MG63 (cell line): ENCODE data around the gene FAM180A. TPM values are rescaled to one million over a fixed set of nuclear protein-coding genes. Genes with fewer than 3 reads are reported as not detected.

Source experiments
- DNase-seq: peaks from one replicate; pipeline ENCODE4 v3.0.0-alpha.2; 2020
- H3K27me3 ChIP-seq: fragments of 250-450 bp; sonication (Bioruptor Pico); 2 replicates; pipeline ENCODE4 v1.5.1; 2020; ENCODE audit warnings: mild to moderate bottlenecking, moderate library complexity
- H3K36me3 ChIP-seq: fragments of 250-450 bp; sonication (Bioruptor Pico); 2 replicates; pipeline ENCODE4 v1.5.1; 2020; ENCODE audit warnings: mild to moderate bottlenecking, moderate library complexity
- H3K4me3 ChIP-seq: fragments of 250-450 bp; sonication (Bioruptor Pico); 2 replicates; pipeline ENCODE4 v1.5.1; 2020; ENCODE audit warnings: mild to moderate bottlenecking, moderate library complexity
- H3K9me3 ChIP-seq: fragments of 250-450 bp; sonication (Bioruptor Pico); 2 replicates; pipeline ENCODE4 v1.5.1; 2020; ENCODE audit warnings: mild to moderate bottlenecking, moderate library complexity
- total RNA-seq: library from RNA; depleted of rRNA; stranded (reverse); fragments of >200 nt; shearing (Covaris generic); gene quantifications from 2 replicates; pipeline ENCODE4 v1.2.3, GENCODE V29; 2014; ENCODE audit warnings: low replicate concordance

Gene FAM180A
- total RNA-seq, 1 experiment from 2014 or later, result 6.8 TPM

GRCh38 chr7:135728136-135728669, 20.4 kb downstream of the FAM180A start, which contains the start of gene SLC13A4:
TSS of gene SLC13A4 (minus strand) at chr7:135728186. CDS start at chr7:135727496, 690 bp downstream.
- Histone ChIP-seq H3K27me3 (no peaks in the 10 kb centered on the region), H3K9me3 (no peaks in the 10 kb centered on the region), H3K36me3 (no peaks in the 10 kb centered on the region), H3K4me3 (no peak within 1 kb of the TSS)
- no peak for DNase-seq

GRCh38 chr7:135726911-135727673, 21.5 kb downstream of the FAM180A start:
- Histone ChIP-seq H3K27me3 (no peaks in the 10 kb centered on the region), H3K36me3 (no peaks in the 10 kb centered on the region), H3K4me3 (no peak overlapping the region), H3K9me3 (no peaks in the 10 kb centered on the region)
- no peak for DNase-seq

- DNase-seq, result no peak
- no peaks in the 10 kb centered on the region for H3K9me3 ChIP-seq
- no peaks in the 10 kb centered on the region for H3K27me3 ChIP-seq
- H3K4me3 ChIP-seq, result no peak overlapping the region
- H3K36me3 ChIP-seq, result no peaks in the 10 kb centered on the region
Observed at GRCh38 chr7:135726276-135726788, 22.3 kb downstream of the FAM180A start.

- no peak overlapping the region for H3K4me3 ChIP-seq
- no peak for DNase-seq
- no peaks in the 10 kb centered on the region; the same call in 1 of the 2 replicates for H3K27me3 ChIP-seq
- no peaks in the 10 kb centered on the region for H3K36me3 ChIP-seq
- H3K9me3 ChIP-seq, result no peaks in the 10 kb centered on the region
Observed at GRCh38 chr7:135723411-135723810, 25.2 kb downstream of the FAM180A start.

GRCh38 chr7:135721198-135721820, 27.3 kb downstream of the FAM180A start:
- no peaks in the 10 kb centered on the region for H3K36me3 ChIP-seq
- H3K4me3 ChIP-seq, result no peak overlapping the region
- DNase-seq, result no peak
- no peaks in the 10 kb centered on the region for H3K9me3 ChIP-seq
- no peaks in the 10 kb centered on the region; the same call in 1 of the 2 replicates for H3K27me3 ChIP-seq

GRCh38 chr7:135719688-135720087, 28.9 kb downstream of the FAM180A start:
- Histone ChIP-seq H3K9me3 (no peaks in the 10 kb centered on the region), H3K4me3 (no peak overlapping the region), H3K36me3 (no peaks in the 10 kb centered on the region), H3K27me3 (no peaks in the 10 kb centered on the region; the same call in 1 of the 2 replicates)
- DNase-seq, result no peak

- H3K36me3 ChIP-seq, result no peaks in the 10 kb centered on the region
- H3K9me3 ChIP-seq, result no peaks in the 10 kb centered on the region
- H3K27me3 ChIP-seq, result no peaks in the 10 kb centered on the region; the same call in 1 of the 2 replicates
- no peak for DNase-seq
- H3K4me3 ChIP-seq, result no peak overlapping the region
Observed at GRCh38 chr7:135718794-135719437, 29.7 kb downstream of the FAM180A start.

- Histone ChIP-seq H3K4me3 (no peak overlapping the region), H3K9me3 (no peaks in the 10 kb centered on the region), H3K36me3 (no peaks in the 10 kb centered on the region), H3K27me3 (no peaks in the 10 kb centered on the region; the same call in 1 of the 2 replicates)
- no peak for DNase-seq
Observed at GRCh38 chr7:135718219-135718618, 30.4 kb downstream of the FAM180A start.

GRCh38 chr7:135717693-135718092, 30.9 kb downstream of the FAM180A start:
- Histone ChIP-seq H3K4me3 (no peak overlapping the region), H3K27me3 (no peaks in the 10 kb centered on the region; the same call in 1 of the 2 replicates), H3K36me3 (no peaks in the 10 kb centered on the region), H3K9me3 (no peaks in the 10 kb centered on the region)
- DNase-seq, result no peak

GRCh38 chr7:135716677-135717238, 31.9 kb downstream of the FAM180A start:
- Histone ChIP-seq H3K4me3 (no peak overlapping the region), H3K9me3 (no peaks in the 10 kb centered on the region), H3K27me3 (no peaks in the 10 kb centered on the region; the same call in 1 of the 2 replicates), H3K36me3 (no peaks in the 10 kb centered on the region)
- peak; percentile 88 for DNase-seq

- no peaks in the 10 kb centered on the region for H3K36me3 ChIP-seq
- no peaks in the 10 kb centered on the region; the same call in 1 of the 2 replicates for H3K27me3 ChIP-seq
- H3K9me3 ChIP-seq, result no peaks in the 10 kb centered on the region
- H3K4me3 ChIP-seq, result no peak overlapping the region
- no peak for DNase-seq
Observed at GRCh38 chr7:135715673-135716072, 32.9 kb downstream of the FAM180A start.

- H3K27me3 ChIP-seq, result no peaks in the 10 kb centered on the region; the same call in 1 of the 2 replicates
- DNase-seq, result no peak
- H3K4me3 ChIP-seq, result no peak overlapping the region
- no peaks in the 10 kb centered on the region for H3K9me3 ChIP-seq
- no peaks in the 10 kb centered on the region for H3K36me3 ChIP-seq
Observed at GRCh38 chr7:135715055-135715522, 33.5 kb downstream of the FAM180A start.

GRCh38 chr7:135714534-135715009, 34.0 kb downstream of the FAM180A start:
- H3K9me3 ChIP-seq, result no peaks in the 10 kb centered on the region
- peak; percentile 91 for DNase-seq
- H3K27me3 ChIP-seq, result no peaks in the 10 kb centered on the region; the same call in 1 of the 2 replicates
- no peaks in the 10 kb centered on the region for H3K36me3 ChIP-seq
- no peak overlapping the region for H3K4me3 ChIP-seq

- Histone ChIP-seq H3K36me3 (no peaks in the 10 kb centered on the region), H3K27me3 (no peaks in the 10 kb centered on the region; the same call in 1 of the 2 replicates), H3K9me3 (no peaks in the 10 kb centered on the region), H3K4me3 (no peak overlapping the region)
- DNase-seq, result peak; percentile 80
Observed at GRCh38 chr7:135713836-135714470, 34.7 kb downstream of the FAM180A start.

GRCh38 chr7:135712796-135713195, 35.8 kb downstream of the FAM180A start:
- DNase-seq, result no peak
- Histone ChIP-seq H3K9me3 (no peaks in the 10 kb centered on the region), H3K27me3 (no peaks in the 10 kb centered on the region), H3K36me3 (no peaks in the 10 kb centered on the region), H3K4me3 (no peak overlapping the region)
